T-cell (primary cell): ENCODE measurements around the gene TMTC1. TPM values are rescaled to one million over a fixed set of nuclear protein-coding genes. Genes with fewer than 3 reads are reported as not detected.
"Not testable (repeated sequence)": the region's sequence is repeated elsewhere in the genome, so short reads cannot be mapped to it uniquely, and the experiment has no call there.

Source experiments
- ATAC-seq, 4 experiments: fragments of 200-7000 bp in 3 of 4; fragments of 150-1000 bp in 1 of 4; cut with Tn5 transposase; replicated peaks in 1 of 4; 1 replicate in 3 of 4; 2 replicates in 1 of 4; pipeline ENCODE4 v1.10.0; 2021; ENCODE audit warnings: moderate library complexity in 3 of 4, mild to moderate bottlenecking in 2 of 4, moderate number of reproducible peaks in 1 of 4
- CTCF ChIA-PET, 2 donors: fragments of 300-600 bp; sonication (Branson Sonifier 250); formaldehyde crosslinking; loops; one replicate each; lab custom pipeline; 2022; ENCODE audit warnings: antibody characterized with exemption in 2 of 2; lab: Charles Lee
- POLR2A ChIA-PET, 2 donors: fragments of 300-600 bp; sonication (Branson Sonifier 250); formaldehyde crosslinking; loops; one replicate each; lab custom pipeline; 2022; ENCODE audit warnings: antibody characterized with exemption in 2 of 2; lab: Charles Lee
- DNase-seq, 35 experiments: peaks; one replicate each; pipeline versions ENCODE4 v3.0.0 to v3.0.0-alpha.2; 2013 to 2023
- H3K27ac ChIP-seq: one replicate; pipeline ENCODE4 v1.5.1; 2013; ENCODE audit warnings: low read length
- H3K27me3 ChIP-seq, 2 experiments: replicated peaks in 1 of 2; 1 replicate in 1 of 2; 2 replicates in 1 of 2; pipeline versions ENCODE4 v1.6.1 to v1.7.0; 2013; ENCODE audit warnings: low read length in 1 of 2, mixed read lengths in 1 of 2; ENCODE audit not compliant: control insufficient read depth in 2 of 2, insufficient read depth in 2 of 2; ENCODE audit errors: extremely low read depth in 1 of 2
- H3K36me3 ChIP-seq, 2 donors: 1 replicate in 1 of 2; 2 replicates in 1 of 2; pipeline versions ENCODE4 v1.6.1 to v1.7.0; 2013; ENCODE audit warnings: low read length in 1 of 2; ENCODE audit not compliant: control insufficient read depth in 2 of 2, insufficient read depth in 1 of 2; ENCODE audit errors: extremely low read depth in 1 of 2
- H3K4me1 ChIP-seq, 2 experiments: 1 replicate in 1 of 2; 2 replicates in 1 of 2; pipeline versions ENCODE4 v1.6.1 to v1.7.0; 2013; ENCODE audit warnings: low read length in 2 of 2, mixed read lengths in 1 of 2; ENCODE audit not compliant: insufficient read depth in 2 of 2, control insufficient read depth in 1 of 2; ENCODE audit errors: extremely low read depth in 1 of 2
- H3K4me3 ChIP-seq, 2 donors: 1 replicate in 1 of 2; 2 replicates in 1 of 2; pipeline versions ENCODE4 v1.5.1 to v1.7.0; 2013; ENCODE audit warnings: mild to moderate bottlenecking in 2 of 2, low read length in 1 of 2, moderate library complexity in 1 of 2; ENCODE audit not compliant: control insufficient read depth in 1 of 2; ENCODE audit errors: extremely low read depth in 1 of 2
- H3K9me3 ChIP-seq: 2 replicates; pipeline ENCODE4 v1.7.0; 2013
- H3K27ac Mint-ChIP-seq, 2 donors: one replicate each; pipeline ENCODE4 v1.8.0; 2020 to 2021; ENCODE audit warnings: mild to moderate bottlenecking in 2 of 2, mixed read lengths in 2 of 2
- H3K27me3 Mint-ChIP-seq, 2 donors: one replicate each; pipeline ENCODE4 v1.8.0; 2021 to 2022; ENCODE audit warnings: mixed read lengths in 2 of 2
- H3K36me3 Mint-ChIP-seq: one replicate; pipeline ENCODE4 v1.8.0; 2021; ENCODE audit warnings: mixed read lengths
- H3K4me1 Mint-ChIP-seq, 3 donors: one replicate each; pipeline ENCODE4 v1.8.0; 2020 to 2022; ENCODE audit warnings: mixed read lengths in 3 of 3, mild to moderate bottlenecking in 1 of 3
- H3K4me3 Mint-ChIP-seq, 3 donors: one replicate each; pipeline ENCODE4 v1.8.0; 2020 to 2022; ENCODE audit warnings: mild to moderate bottlenecking in 3 of 3, mixed read lengths in 3 of 3, moderate library complexity in 3 of 3
- H3K9me3 Mint-ChIP-seq, 3 donors: one replicate each; pipeline ENCODE4 v1.8.0; 2020 to 2022; ENCODE audit warnings: mixed read lengths in 3 of 3
- WGBS: methylation state at CpG from one replicate; pipeline ENCODE4 v1.1.5; 2013; ENCODE audit warnings: missing lambda C conversion rate; ENCODE audit not compliant: insufficient coverage; 5-methylcytosine and 5-hydroxymethylcytosine counted together
- total RNA-seq, 35 experiments: library from RNA in 6 of 35; stranded (reverse) in 6 of 35; fragments of 120-200 nt in 1 of 35; gene quantifications; one replicate each; pipeline versions ENCODE4 v1.2.1 to v1.2.4 and lab custom pipeline; 2013 to 2026

The TMTC1 gene
- total RNA-seq, 5 donors from 2014 or later (not counting 1 experiment from before 2014, with no cell fraction given), result 0.10 to 0.44 (median 0.29) TPM; not detected in 1

GRCh38 chr12:29562110-29562804 lies 221.5 kb downstream of the TMTC1 start:
- Mint-ChIP-seq H3K27ac (no peak overlapping the region), H3K36me3 (no peaks in the 10 kb centered on the region), H3K4me1 (peaks cover 0 to 10% (median 3%) of the 10 kb centered on the region in 3 donors), H3K4me3 (no peak overlapping the region), H3K27me3 (peaks cover 29 to 42% of the 10 kb centered on the region in 2 donors), H3K9me3 (no peaks in the 10 kb centered on the region)
- Histone ChIP-seq H3K9me3 (no peaks in the 10 kb centered on the region), H3K36me3 (no peaks in the 10 kb centered on the region), H3K27me3 (peaks cover 0 to 11% of the 10 kb centered on the region in 2 experiments), H3K4me1 (no peaks in the 10 kb centered on the region), H3K27ac (no peak overlapping the region), H3K4me3 (no peak overlapping the region)
- POLR2A ChIA-PET, result no interaction called here
- WGBS, result 64% methylated on average over 3 of the region's 4 CpGs
- ATAC-seq, result no peak
- CTCF ChIA-PET, result no interaction called here
- no peak for DNase-seq

GRCh38 chr12:29561664-29562071 lies 222.1 kb downstream of the TMTC1 start:
- POLR2A ChIA-PET, result no interaction called here
- CTCF ChIA-PET, result interaction anchor here in 1 of 2 donors (0.7 kb wide), 2 partner anchors 117 to 163 kb away, joined by 3 read pairs; no protein-coding TSS in a partner anchor
- Mint-ChIP-seq H3K27me3 (peaks cover 29 to 38% of the 10 kb centered on the region in 2 donors), H3K36me3 (no peaks in the 10 kb centered on the region), H3K9me3 (no peaks in the 10 kb centered on the region), H3K27ac (no peak overlapping the region), H3K4me3 (no peak overlapping the region), H3K4me1 (peaks cover 0 to 10% (median 3%) of the 10 kb centered on the region in 3 donors)
- ATAC-seq (no peak), DNase-seq (no peak)
- whole genome bisulfite sequencing, result no CpG with 5 or more reads among the region's 3 CpGs
- Histone ChIP-seq H3K9me3 (no peaks in the 10 kb centered on the region), H3K27me3 (peaks cover 0 to 10% of the 10 kb centered on the region in 2 experiments), H3K27ac (no peak overlapping the region), H3K4me3 (no peak overlapping the region), H3K4me1 (no peaks in the 10 kb centered on the region), H3K36me3 (no peaks in the 10 kb centered on the region)

GRCh38 chr12:29559198-29559597 lies 224.5 kb downstream of the TMTC1 start:
- Histone ChIP-seq H3K4me3 (no peak overlapping the region), H3K36me3 (no peaks in the 10 kb centered on the region), H3K4me1 (no peaks in the 10 kb centered on the region), H3K27me3 (peaks cover 0 to 5% of the 10 kb centered on the region in 2 experiments), H3K9me3 (no peaks in the 10 kb centered on the region), H3K27ac (no peak overlapping the region)
- Mint-ChIP-seq H3K9me3 (no peaks in the 10 kb centered on the region), H3K4me1 (peaks cover 0 to 10% (median 3%) of the 10 kb centered on the region in 3 donors), H3K4me3 (no peak overlapping the region), H3K36me3 (no peaks in the 10 kb centered on the region), H3K27me3 (peaks cover 18 to 26% of the 10 kb centered on the region in 2 donors), H3K27ac (no peak overlapping the region)
- DNase-seq (no peak), ATAC-seq (no peak)
- ChIA-PET CTCF (interaction anchor here (0.6 to 0.8 kb wide), 2 partner anchors 9 to 39 kb away, joined by 3 read pairs; no protein-coding TSS in a partner anchor), POLR2A (no interaction called here)
- WGBS, result 57% methylated on average over 3 of the region's 4 CpGs

- CTCF ChIA-PET, result interaction anchor here in 1 of 2 donors (0.6 to 1.2 kb wide), 2 partner anchors 8 to 189 kb away, joined by 3 to 5 read pairs; no protein-coding TSS in a partner anchor
- no peak overlapping the region for H3K4me3 Mint-ChIP-seq
- ATAC-seq, result no peak
These were observed 227.4 kb downstream of the TMTC1 start for GRCh38 chr12:29556363-29556762.

GRCh38 chr12:29555451-29555850 lies 228.3 kb downstream of the TMTC1 start:
- no CpG with 5 or more reads among the region's 2 CpGs for WGBS
- H3K36me3 ChIP-seq, H3K36me3 Mint-ChIP-seq, H3K27ac ChIP-seq, H3K4me3 ChIP-seq, H3K27ac Mint-ChIP-seq, DNase-seq, POLR2A ChIA-PET, H3K4me1 ChIP-seq, H3K9me3 Mint-ChIP-seq, H3K27me3 Mint-ChIP-seq, ATAC-seq, H3K4me1 Mint-ChIP-seq, H3K27me3 ChIP-seq, CTCF ChIA-PET, H3K4me3 Mint-ChIP-seq, H3K9me3 ChIP-seq: not testable (repeated sequence)

More at GRCh38 chr12:29556363-29556762, 227.4 kb downstream of the TMTC1 start:
- no peak overlapping the region for H3K27ac ChIP-seq
- H3K4me1 Mint-ChIP-seq, result no peaks in the 10 kb centered on the region
- no peaks in the 10 kb centered on the region for H3K9me3 ChIP-seq
- no peak overlapping the region for H3K4me3 ChIP-seq
- H3K27me3 ChIP-seq, result peaks cover 0 to 5% of the 10 kb centered on the region in 2 experiments
- no peaks in the 10 kb centered on the region for H3K9me3 Mint-ChIP-seq
- H3K27me3 Mint-ChIP-seq, result peaks cover 4 to 8% of the 10 kb centered on the region in 2 donors
- H3K36me3 Mint-ChIP-seq, result no peaks in the 10 kb centered on the region
- DNase-seq, result no peak
- no peaks in the 10 kb centered on the region for H3K36me3 ChIP-seq
- H3K4me1 ChIP-seq, result no peaks in the 10 kb centered on the region
- POLR2A ChIA-PET, result no interaction called here
- no peak overlapping the region for H3K27ac Mint-ChIP-seq

GRCh38 chr12:29552994-29553748 lies 230.6 kb downstream of the TMTC1 start:
- Mint-ChIP-seq H3K4me3 (no peak overlapping the region), H3K27ac (no peak overlapping the region), H3K27me3 (peaks cover 4 to 8% of the 10 kb centered on the region in 2 donors), H3K36me3 (no peaks in the 10 kb centered on the region), H3K9me3 (no peaks in the 10 kb centered on the region), H3K4me1 (no peaks in the 10 kb centered on the region)
- Histone ChIP-seq H3K9me3 (no peaks in the 10 kb centered on the region), H3K27ac (no peak overlapping the region), H3K27me3 (peaks cover 0 to 5% of the 10 kb centered on the region in 2 experiments), H3K4me3 (no peak overlapping the region), H3K36me3 (no peaks in the 10 kb centered on the region), H3K4me1 (no peaks in the 10 kb centered on the region)
- DNase-seq (no peak), ATAC-seq (no peak)
- WGBS, result 67% methylated on average over 1 of the region's 3 CpGs
- ChIA-PET CTCF (interaction anchor here (0.6 to 1.5 kb wide), 8 partner anchors 10 to 1289 kb away, joined by 3 to 11 read pairs (median 3); no protein-coding TSS in a partner anchor), POLR2A (no interaction called here)
